Measurements from ENCODE around the gene FSTL4.

- TF ChIP-seq CTCF (IDR thresholded peaks at IDR 0.05) (no peak), POLR2A (IDR thresholded peaks at IDR 0.05) (no peak)
These were observed 251.5 kb downstream of the FSTL4 start for GRCh38 chr5:133360693-133361472.

Data from uterus (tissue), 2 donors.